GM19035 (cell line): ENCODE data around the gene KDM1A.

Experiments
- ATAC-seq: cut with Tn5 transposase; IDR thresholded peaks from one replicate; pipeline ENCODE4 v1.9.1; 2021; ENCODE audit not compliant: unreplicated experiment

KDM1A gene

GRCh38 chr1:23066075-23066474 lies 46.8 kb downstream of the KDM1A start:
- ATAC-seq: no peak

- ATAC-seq: no peak
Observed at GRCh38 chr1:23069149-23069548, 49.9 kb downstream of the KDM1A start.

- no peak for ATAC-seq
Observed at GRCh38 chr1:23069675-23070074, 50.4 kb downstream of the KDM1A start.

- no peak for ATAC-seq
Observed at GRCh38 chr1:23074012-23074411, 54.7 kb downstream of the KDM1A start.

GRCh38 chr1:23079025-23079424 lies 59.8 kb downstream of the KDM1A start:
- no peak for ATAC-seq

- ATAC-seq: no peak
Observed at GRCh38 chr1:23080885-23081284, 61.6 kb downstream of the KDM1A start.

- ATAC-seq: no peak
Observed at GRCh38 chr1:23081376-23081775, 62.1 kb downstream of the KDM1A start.

GRCh38 chr1:23083714-23084480 lies 64.6 kb downstream of the KDM1A start:
- ATAC-seq: no peak

GRCh38 chr1:23084880-23085279 lies 65.6 kb downstream of the KDM1A start:
- no peak for ATAC-seq

GRCh38 chr1:23085696-23086095 lies 66.4 kb downstream of the KDM1A start:
- no peak for ATAC-seq

- no peak for ATAC-seq
Observed at GRCh38 chr1:23088027-23088426, 68.8 kb downstream of the KDM1A start.

GRCh38 chr1:23090056-23090455 lies 70.8 kb downstream of the KDM1A start:
- no peak for ATAC-seq

- no peak for ATAC-seq
Observed at GRCh38 chr1:23091545-23091944, 72.3 kb downstream of the KDM1A start.

GRCh38 chr1:23092447-23092846 lies 73.2 kb downstream of the KDM1A start:
- ATAC-seq: no peak

- no peak for ATAC-seq
Observed at GRCh38 chr1:23097316-23097715, 78.0 kb downstream of the KDM1A start.

- no peak for ATAC-seq
Observed at GRCh38 chr1:23098463-23099170, 79.3 kb downstream of the KDM1A start.

- ATAC-seq: no peak
Observed at GRCh38 chr1:23099171-23099536, 79.9 kb downstream of the KDM1A start.

GRCh38 chr1:23100074-23100748 lies 80.9 kb downstream of the KDM1A start:
- ATAC-seq: no peak

GRCh38 chr1:23101101-23101827 lies 82.0 kb downstream of the KDM1A start:
- no peak for ATAC-seq

GRCh38 chr1:23101887-23102286 lies 82.6 kb downstream of the KDM1A start:
- no peak for ATAC-seq

- ATAC-seq: no peak
Observed at GRCh38 chr1:23102289-23102688, 83.0 kb downstream of the KDM1A start.
